NCI-H128 (cell line): ENCODE measurements around the gene SLC17A5.
"Not testable (repeated sequence)": the region's sequence is repeated elsewhere in the genome, so short reads cannot be mapped to it uniquely, and the experiment has no call there.

Experiments
- DNase-seq: peaks from one replicate; lab custom pipeline; 2025; ENCODE audit not compliant: unreplicated experiment; lab: John Stamatoyannopoulos, UW

SLC17A5 gene, protein sequence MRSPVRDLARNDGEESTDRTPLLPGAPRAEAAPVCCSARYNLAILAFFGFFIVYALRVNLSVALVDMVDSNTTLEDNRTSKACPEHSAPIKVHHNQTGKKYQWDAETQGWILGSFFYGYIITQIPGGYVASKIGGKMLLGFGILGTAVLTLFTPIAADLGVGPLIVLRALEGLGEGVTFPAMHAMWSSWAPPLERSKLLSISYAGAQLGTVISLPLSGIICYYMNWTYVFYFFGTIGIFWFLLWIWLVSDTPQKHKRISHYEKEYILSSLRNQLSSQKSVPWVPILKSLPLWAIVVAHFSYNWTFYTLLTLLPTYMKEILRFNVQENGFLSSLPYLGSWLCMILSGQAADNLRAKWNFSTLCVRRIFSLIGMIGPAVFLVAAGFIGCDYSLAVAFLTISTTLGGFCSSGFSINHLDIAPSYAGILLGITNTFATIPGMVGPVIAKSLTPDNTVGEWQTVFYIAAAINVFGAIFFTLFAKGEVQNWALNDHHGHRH

DNA sequence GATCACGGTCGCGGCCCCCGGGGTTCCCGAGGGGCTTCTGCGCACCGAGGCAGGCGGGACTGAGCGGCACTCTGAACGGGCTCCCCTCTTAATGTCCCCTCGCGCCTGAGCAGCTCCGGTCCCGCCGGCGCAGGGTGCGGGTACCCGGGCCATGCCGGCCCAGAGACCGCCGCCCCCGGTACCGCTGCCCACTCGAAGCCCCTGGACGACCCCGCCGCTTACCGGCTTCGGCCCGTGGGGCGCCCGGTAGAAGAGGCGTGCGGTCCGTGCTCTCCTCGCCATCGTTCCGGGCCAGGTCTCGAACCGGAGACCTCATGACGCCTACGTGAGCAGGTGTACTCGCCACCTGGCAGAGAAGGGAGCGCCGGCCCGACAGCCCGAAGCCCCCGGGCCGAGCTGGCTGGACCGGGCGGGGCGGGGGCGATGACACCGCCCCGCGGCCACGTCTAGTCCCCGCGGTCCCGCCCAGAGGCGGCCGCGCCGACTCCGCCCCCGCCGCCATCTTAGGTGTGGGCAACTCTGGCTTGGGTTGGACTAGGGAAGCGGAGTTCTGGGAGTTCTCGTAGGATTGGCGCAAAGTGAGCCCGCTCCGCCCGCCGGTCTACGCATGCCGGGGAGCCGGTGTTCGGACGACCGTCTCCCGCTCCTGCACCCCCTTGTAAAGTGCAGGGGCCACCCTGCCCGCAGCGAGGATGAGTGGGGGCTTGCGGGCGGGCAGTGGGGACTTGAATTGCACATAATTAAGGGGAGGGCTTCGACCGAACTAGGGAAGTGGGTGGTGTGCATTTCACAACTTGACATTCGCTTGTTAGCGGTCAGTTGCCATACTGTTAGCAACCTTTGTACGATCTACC is at the start of gene SLC17A5:
Gene SLC17A5, minus strand, starts transcription at position 422 of the 854 bp plus-strand sequence. Its CDS starts 106 bp downstream, at position 316.
- DNase-seq, result peak; percentile 67

DNA sequence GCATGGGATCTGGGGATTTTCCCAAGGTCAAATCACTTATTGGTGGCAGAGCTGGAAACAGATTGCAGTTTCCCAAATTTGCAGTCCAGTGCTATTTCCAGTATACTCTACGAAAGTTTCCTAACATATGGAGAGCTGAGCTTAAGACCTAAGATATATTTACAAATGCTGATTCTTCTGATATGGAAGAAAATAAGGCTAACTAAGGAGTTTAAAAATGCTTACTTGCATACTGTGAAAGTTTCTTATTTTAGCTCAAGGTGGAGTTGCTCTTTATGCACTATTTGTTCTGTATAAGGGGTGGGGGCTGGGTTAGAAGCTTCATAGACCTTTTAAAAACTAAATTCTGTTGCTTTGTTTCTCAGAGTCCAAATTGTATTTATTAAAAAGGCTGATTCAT is 49.7 kb upstream of the SLC17A5 start:
- no peak for DNase-seq

DNA sequence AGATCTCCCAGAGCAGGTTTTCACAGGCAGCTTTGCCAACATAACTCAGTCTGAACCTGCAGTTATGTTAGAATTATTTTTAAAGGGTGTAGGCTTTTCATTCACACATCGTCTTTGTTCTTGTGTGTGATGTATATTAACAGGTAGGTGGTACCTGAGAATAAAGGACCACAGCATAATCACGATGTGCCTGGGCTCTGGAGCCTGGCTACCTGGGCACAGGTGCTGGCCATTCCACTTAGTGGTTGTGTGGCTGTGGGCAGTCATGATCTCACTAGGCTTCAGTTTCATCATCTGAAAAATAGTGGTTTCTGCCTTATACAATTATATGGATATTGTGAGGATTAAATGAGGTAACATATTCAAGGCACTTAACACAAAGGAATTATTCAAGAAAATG is 48.7 kb upstream of the SLC17A5 start:
- DNase-seq, result no peak

DNA sequence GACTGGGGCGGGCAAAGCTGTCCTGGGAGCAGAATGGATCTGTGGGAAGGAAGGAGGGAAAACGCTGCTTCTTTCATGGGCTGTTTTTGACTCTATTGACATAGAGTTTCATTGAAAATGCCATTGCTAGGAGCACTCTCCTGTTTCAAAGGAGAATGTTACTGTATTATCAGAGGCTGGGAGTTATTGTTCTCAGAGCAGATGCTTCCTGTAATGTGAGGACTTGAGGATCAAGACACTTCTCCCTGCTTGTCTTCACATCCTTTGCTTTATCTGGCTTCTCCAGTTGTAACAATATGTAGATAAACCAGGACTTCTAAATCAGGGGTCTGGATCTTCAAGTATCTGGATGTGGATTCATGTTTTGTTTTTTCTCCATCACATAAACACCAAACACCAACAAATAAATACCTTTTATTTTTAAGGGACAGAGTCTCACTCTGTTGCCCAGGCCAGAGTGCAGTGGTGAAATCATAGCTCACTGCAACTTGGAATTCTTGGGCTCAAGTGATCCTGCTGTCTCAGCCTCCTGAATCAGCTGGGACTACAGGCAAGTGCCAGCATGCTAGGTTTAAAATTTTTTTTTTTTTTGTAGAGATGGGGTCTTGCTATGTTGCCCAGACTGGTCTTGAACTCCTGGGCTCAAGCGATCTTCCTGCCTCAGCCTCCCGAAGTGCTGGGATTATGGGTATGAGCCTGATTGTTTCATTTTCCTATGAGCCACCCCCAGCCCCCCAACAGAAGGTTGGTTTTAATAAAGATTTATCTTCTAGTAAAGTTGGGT is 46.1 kb upstream of the SLC17A5 start:
- no peak for DNase-seq

DNA sequence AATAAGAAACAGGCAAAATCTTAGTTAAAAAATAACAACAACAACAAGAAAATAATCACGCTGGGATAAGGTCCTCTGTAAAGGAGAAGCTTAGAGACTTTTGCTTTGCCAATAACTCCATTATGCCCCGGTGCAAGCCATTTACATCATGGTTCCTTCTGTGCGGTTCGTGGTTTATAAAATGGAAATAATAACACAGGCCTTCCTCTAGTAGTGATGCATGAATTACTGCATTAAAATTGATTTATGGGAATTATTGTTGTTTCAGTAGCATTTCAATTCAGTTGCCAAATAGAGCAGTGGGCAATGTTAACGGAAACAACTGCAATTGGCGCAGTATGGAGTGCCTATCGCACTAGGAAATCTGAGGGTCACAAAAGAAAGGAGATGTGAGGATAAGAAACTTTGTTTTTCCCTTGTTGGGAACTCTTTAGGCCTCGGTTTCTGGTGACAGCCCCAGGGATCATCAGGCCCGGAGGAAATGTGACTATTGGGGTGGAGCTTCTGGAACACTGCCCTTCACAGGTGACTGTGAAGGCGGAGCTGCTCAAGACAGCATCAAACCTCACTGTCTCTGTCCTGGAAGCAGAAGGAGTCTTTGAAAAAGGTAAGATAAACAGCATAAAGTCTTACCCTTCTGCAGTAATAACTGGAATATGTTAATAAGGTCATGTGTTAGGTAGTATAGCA is 43.3 kb upstream of the SLC17A5 start:
- no peak for DNase-seq

DNA sequence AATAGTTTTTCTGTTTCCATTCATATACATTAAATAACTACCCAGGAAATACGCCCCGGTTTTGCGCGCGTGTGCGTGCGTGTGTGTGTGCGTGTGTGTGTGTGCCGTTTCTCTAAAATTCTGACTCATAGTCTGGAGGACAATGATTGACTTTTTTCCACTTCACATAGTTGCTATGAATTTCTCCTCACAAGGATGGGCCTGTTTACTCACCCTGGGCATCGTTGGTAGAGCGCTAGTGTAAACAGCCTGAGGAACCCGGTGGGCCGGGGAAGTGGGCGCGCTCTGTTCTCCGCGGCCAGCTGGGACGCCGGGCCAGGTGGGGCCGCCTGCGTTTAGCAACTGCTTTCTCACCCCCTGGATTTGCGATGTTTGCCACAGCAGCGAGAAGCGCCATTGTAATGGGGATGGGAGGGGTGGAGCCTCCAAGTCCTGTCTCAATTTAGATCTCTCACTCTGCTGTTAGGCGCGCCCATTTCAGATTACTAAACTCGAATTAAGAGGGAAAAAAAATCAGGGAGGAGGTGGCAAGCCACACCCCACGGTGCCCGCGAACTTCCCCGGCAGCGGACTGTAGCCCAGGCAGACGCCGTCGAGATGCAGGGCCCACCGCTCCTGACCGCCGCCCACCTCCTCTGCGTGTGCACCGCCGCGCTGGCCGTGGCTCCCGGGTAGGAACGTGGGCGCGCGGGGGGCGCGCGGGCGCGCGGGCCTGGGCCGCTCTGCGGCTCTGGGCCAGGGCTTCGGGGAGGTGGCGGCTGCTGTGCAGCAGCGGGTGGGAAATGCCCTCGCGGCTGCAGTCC is 42.0 kb upstream of the SLC17A5 start, which contains the start of gene CD109:
Gene CD109, plus strand, starts transcription at position 585 of the 803 bp plus-strand sequence. Its CDS starts 13 bp downstream, at position 598.
- DNase-seq, result no peak

DNA sequence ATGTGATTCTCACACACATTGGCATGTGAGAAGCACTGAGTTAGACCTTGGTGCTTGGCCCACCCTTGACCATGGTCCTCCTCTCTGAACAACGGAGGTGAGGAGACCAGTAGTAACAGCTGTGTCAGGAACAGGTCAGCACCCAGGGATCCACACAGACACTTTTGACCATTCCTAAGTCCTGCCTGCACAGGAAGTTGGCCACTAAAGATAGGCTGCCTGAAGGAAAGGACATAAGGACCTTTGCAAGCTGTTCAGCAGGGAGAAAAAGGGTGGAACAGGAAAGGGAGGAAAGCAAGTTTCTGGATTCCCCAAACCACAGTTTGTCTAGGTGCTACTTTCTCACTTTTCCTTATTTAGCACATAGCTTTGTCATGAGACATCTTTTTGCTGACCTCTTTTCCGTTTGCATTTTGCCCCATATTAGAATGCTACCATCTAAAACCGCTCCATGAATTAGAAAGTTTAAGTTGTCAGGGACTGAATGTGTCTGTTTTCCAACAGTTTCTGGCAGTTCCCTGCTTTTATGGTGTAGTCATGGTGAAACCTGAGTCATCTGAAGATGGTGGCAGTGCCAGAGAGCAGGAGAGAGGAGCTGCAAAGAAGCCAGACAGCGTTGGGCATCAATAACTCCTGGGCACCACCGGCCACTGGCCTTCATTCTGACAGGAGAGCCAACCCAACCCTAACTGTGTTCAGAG is 41.1 kb upstream of the SLC17A5 start:
- DNase-seq, result no peak

DNA sequence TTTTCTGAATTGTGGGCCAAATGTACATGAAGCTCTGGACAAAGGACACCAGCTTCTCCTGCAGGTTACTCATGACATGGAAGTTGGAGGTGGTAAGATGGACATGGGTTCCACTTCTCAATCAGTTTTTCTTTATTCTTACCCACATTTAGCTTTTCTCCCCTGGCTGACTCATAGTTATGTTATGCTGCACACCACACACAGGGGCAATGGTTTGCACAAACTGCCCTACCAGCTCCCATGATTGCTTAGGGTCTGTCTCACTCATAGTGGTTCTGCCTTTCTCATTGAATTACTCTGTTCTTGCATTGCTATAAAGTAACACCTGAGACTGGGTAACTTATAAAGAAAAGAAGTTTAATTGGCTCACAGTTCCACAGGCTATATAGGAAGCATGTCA is 37.7 kb upstream of the SLC17A5 start:
- no peak for DNase-seq

DNA sequence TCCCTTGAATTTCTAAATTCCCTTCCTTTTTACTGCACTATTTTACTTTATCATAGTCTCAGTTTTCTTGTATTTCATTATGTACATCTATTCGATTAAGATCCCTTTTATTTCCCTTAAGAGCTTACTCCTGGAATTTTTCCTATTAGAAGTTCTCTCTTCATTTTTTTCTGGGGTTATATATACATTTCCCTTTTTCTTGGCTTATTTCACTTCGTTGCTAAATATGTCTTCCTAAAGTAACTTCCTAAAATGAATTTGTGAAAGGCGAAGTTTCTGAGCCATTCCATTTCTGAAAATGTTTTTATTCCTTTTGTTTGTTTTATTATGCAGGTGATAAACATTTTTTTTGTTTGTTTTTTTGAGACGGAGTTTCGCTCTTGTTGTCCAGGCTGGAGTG is 36.3 kb upstream of the SLC17A5 start:
- DNase-seq, result no peak

DNA sequence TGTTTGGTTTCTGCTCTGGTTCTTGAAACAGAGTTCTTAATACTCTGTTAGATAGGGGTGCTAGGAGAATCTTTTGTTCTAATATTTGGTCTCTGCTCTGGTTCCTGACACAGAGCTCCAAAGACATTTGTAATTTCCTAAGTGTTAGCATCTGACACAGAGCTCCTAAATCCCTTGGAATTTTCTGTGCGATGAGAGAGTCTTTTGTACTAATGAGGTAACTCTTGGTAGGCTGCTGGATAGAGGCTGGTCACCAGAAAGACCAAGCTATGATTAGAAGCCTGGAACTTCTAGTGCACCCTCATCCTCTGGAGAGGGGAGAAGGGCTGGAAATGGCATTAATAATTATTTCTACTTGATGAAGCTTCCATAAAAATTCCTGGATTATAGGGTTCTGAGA is 34.6 kb upstream of the SLC17A5 start:
- DNase-seq, result no peak

DNA sequence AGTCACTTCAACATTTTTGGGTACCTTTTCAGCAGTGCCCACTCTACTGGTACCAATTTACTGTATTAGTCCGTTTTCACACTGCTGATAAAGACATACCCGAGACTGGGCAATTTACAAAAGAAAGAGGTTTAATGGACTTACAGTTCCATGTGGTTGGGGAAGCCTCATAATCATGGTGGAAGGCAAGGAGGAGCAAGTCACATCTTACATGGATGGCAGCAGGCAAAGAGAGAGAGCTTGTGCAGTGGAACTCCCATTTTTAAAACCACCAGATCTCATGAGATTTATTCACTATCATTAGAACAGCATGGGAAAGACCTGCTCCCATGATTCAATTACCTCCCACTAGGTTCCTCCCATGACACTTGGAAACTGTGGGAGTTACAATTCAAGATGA is 29.8 kb upstream of the SLC17A5 start:
- DNase-seq, result not testable (repeated sequence)

DNA sequence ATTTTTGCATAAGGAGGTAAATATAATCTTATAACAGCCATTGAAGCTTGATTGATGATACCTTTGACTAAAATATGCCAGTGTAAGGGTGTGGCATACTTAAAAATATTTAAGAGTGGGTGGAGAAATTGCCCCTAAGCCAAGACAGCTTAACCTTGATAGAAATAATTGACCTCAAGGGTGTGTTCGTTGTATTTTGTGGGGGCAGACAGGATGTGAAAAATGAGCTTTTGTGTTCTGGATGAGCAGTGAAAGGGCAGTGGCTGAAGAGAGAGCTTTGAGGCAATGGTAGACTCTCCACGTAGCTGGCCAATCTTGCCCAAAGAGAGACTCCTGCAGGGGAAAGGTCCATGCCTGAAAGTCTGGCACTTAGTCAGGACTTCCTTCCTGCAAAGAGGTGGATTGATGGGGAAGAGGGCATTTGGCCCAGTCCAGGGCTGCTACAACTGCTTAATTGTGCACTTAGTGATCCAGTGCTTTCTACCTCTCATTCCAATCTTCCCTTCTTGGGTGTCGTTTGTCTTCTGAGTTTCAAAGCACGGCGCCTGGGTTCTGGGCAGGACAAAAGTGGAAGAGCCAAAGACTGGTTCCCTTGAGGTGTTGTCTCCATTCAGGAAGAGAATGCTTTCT is 26.6 kb upstream of the SLC17A5 start:
- no peak for DNase-seq

DNA sequence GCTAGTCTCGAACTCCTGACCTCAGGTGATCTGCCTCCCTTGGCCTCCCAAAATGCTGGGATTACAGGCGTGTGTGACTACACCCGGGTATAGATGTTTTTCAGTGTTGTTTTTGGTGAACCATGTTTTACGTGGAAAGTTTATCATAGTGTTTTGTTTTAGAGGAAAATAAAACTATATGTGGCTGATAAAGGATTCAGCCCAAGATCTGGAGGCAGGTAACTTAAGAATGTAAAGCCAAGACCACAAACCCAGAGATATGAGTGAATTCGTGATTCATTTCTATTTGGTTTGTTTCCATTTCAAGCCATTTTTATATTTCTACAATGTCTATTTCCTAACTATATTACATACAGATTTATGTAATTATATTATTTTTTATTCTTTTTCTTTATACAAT is 26.1 kb upstream of the SLC17A5 start:
- DNase-seq, result not testable (repeated sequence)

DNA sequence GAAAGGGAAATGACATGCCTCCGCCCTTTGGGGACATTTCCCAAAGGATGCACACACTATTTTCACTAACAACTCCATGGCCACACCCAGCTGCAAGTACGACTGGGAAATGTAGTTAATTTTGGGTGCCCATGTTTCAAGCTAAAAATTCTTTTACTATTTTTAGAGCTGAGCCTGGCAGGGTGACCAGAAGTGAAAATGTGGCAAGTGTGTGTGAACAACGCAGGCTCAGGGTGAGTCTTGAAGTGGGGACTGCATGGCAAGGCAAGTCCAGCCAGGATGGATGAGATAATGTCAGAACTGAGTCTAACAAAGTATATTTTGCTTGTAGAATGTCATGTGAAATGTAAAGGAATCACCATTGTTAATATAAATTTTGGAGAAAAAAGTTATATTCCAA is 25.2 kb upstream of the SLC17A5 start:
- DNase-seq, result no peak

DNA sequence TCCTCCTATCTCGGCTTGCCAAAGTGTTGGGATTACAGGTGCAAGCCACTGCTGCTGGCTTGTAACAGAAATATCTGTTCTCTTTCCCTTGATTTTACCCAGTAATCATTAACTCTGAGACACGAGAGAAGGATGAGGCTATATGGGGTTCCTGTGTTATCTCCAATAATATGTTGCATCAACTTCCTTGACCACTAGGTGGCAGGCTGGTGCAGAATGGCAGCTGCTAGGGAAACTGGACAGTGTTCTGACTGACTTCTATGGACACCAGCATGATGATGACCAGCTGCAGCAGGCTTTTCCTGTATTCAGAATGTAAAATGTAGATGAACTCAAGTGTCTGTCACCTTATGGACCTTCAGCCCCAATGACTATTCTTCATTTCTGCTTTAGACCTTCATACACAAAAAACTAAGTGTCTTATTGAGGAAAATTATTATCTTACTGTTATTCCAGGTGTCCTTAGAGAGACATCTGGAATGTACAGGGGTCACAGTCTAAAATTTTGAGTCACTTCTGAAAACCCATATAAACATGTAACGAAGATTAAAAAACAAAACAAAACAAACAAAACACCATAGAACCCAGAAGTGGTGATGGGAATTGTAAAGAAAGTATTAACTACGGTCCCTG is 21.8 kb upstream of the SLC17A5 start:
- peak; percentile 9 for DNase-seq

DNA sequence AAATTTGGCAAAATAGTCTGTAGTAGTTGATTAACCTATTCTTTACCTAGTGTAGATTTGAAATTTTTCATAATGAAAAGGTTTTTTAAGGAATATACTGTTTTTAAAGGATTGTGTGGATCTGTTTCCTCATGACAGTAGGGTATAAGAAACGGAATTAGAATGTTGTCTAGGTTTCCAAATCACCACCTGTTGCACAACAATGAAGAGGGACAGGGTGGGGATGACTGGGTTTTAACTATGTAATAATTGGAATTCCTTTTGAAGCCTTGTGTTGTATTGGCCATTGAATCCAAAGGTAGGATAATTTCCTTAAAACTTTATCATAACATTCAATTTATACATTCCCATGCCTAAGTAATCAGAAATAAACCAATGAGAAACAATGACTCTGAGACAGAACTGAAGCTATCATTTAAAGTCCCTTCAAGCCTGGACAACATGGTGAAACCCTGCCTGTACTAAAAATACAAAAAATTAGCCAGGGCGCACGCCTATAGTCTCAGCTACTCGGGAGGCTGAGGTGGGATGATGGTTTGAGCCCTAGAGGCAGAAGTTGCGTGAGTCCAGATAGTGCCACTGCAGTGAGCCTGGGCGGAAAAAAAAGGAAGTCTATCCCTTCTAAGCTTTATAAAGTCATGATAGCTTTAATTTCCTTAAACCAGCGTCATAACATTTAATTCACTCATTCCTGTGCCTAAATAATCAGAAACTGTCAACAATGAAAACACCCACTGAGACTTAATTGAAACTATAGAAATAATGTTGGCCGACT is 18.3 kb upstream of the SLC17A5 start:
- no peak for DNase-seq

DNA sequence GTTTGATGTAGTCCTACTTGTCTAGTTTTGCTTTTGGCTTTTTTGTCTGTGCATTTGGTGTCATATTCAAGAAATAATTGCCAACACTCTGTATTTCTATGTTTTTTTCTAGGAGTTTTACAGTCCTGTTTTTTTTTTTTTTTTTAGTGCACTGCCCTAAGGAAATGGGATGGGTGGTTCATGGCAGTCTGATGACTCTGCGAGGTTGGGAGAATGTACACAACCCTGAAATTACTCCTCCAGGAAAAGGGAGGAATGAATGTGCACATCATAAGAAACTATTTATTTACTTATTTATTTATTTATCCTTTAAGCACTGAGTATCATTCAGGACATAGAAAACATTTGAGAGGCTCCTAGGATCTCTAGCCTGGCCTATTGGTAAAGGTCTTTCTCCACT is 15.2 kb upstream of the SLC17A5 start:
- no peak for DNase-seq
